GM18519 (cell line): ENCODE measurements around the gene PACSIN2.
"Not testable (repeated sequence)": the region's sequence is repeated elsewhere in the genome, so short reads cannot be mapped to it uniquely, and the experiment has no call there.

Source experiments
- ATAC-seq: cut with Tn5 transposase; IDR thresholded peaks from one replicate; pipeline ENCODE4 v1.9.1; 2021; ENCODE audit warnings: mild to moderate bottlenecking, moderate library complexity; ENCODE audit not compliant: unreplicated experiment, low FRiP score

PACSIN2 gene

DNA sequence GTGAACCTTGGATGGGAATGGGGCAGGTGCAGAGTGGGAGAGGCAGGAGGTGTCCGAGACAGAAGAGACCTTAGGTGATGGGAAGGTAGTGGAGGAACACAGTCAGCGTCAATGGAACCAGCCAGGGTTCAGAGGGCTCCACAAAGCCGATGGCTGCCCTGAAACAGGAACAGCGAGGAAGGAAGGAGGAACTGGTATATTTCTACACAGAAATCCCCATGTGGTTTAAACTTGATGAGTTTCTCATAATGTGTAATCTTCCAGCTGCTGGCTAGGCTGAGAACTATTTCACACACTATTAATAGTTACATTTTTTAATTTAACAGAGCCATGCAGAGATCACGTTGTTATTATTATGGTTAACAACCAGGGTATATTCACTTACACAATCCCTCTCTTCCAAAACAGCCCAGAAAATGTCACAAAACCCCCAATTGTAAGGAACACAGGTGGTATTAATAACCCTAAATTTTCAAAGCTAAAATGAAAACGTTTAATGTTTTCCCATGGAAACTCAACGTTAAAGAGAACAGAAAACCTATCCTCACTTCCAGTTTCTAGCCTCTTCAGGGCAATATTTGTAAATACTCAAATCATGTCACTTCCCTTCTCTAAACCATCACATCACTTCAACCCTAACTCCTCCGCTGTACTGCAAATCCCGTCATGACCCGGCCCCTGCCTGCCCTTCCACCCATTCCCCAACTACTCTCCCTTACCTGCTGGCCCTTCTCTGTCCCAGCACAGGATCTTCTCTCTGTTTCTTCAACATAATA is 83.3 kb downstream of the PACSIN2 start:
- no peak for ATAC-seq

GRCh38 chr22:42930810-42931420 is 84.0 kb downstream of the PACSIN2 start:
- ATAC-seq = no peak

GRCh38 chr22:42929838-42930155 is 85.2 kb downstream of the PACSIN2 start:
- no peak for ATAC-seq

DNA sequence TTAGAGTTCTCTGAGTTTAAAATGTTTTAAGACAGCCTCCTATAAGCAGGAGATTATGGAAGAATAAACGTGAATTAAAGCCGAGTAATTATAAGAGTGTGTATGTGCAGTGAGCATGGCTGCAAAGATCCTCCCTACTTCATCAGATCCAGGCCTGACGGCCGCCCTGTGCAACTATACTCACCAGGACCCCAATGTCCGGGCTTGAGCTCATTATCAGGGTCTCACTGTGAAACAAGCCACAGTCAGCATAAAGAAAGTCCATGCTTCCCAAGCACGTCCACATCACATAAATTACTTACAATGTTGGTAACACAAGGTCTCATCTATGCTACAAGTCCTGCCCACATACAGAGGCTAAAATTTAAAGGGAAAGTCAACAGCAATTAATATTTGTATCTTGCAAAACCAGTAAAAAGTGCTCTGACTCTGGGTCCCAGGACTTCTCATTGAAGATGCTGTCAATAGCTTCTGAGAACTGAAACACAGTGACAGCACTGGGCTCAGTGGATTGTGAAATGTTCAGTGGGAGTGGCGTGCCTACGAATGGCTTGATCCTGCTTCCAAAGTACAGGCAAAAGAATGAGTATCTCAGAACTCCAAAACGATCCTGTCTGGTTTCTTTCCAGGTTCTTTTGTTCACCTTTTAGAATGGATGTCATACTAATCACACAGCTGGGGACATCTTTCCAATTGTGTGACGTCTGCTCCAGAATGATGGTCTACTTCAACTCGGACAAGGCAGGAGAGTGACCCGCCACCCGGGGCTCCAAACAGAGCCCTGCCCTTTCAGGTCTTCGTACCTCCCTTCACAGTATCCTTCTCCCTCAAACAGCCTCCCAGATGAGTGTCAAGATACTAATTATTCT is 85.7 kb downstream of the PACSIN2 start:
- no peak for ATAC-seq

DNA sequence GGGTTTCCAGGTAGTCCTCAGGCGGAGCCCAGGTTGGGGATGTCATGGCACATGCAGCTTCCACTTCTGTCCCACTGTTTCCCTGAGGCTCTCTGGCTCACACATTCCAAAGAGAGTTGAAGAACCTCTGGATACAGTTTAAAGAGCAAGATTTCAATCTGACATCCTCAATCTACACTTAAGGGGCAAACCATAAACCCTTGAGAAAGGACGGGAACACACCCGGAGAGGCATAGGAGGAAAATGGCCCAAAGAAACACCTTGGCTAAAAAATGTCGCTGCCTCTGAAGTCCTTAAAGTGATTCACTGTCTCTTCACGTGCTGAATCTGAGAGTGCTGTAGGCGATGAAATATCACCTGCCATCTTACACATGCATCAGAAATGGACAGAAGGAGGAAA is 87.0 kb downstream of the PACSIN2 start:
- no peak for ATAC-seq

GRCh38 chr22:42926768-42927167 is 88.2 kb downstream of the PACSIN2 start:
- no peak for ATAC-seq

DNA sequence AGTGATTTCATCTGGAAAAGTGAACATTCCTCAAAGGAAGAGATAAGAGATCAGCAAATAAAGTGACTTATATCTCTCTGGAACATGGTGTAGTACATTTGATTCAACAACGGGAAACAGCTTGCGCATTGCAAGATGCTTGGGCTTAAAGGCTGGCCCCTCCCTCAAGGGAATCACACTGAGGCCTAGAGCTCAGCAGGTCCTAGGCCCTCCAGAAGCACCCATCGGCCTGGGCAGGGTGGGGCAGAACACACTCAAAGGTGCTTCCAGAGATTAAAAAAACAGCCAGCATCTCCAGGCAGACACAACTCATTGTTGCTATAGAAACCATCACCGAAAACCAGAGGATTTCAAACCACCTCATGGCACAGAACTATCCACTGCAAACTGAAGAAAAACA is 88.8 kb downstream of the PACSIN2 start:
- ATAC-seq = no peak

DNA sequence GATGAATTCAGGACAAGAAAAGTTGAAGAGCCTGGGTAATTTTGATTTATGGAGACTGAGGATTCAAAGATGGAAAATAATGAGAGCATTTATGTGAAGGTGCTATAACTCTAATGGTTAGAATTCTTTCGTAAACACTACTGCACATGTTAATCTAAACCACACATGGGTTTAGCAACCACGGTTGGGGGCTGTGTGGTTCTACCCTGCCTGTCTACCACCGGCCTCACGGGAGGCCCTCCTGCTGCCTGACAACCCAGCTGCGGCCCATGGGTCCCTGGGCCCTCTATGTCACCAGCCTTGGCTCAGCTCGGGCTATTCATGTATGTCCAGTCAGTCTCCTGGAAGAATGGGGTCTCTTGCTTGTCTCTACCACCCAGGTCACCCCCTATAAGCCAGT is 89.4 kb downstream of the PACSIN2 start:
- ATAC-seq = no peak

- not testable (repeated sequence) for ATAC-seq
Measured at GRCh38 chr22:42925031-42925430, 89.9 kb downstream of the PACSIN2 start.

- ATAC-seq = no peak
Measured at GRCh38 chr22:42924436-42924835, 90.5 kb downstream of the PACSIN2 start.

GRCh38 chr22:42922374-42923191 is 92.4 kb downstream of the PACSIN2 start:
- ATAC-seq = no peak

DNA sequence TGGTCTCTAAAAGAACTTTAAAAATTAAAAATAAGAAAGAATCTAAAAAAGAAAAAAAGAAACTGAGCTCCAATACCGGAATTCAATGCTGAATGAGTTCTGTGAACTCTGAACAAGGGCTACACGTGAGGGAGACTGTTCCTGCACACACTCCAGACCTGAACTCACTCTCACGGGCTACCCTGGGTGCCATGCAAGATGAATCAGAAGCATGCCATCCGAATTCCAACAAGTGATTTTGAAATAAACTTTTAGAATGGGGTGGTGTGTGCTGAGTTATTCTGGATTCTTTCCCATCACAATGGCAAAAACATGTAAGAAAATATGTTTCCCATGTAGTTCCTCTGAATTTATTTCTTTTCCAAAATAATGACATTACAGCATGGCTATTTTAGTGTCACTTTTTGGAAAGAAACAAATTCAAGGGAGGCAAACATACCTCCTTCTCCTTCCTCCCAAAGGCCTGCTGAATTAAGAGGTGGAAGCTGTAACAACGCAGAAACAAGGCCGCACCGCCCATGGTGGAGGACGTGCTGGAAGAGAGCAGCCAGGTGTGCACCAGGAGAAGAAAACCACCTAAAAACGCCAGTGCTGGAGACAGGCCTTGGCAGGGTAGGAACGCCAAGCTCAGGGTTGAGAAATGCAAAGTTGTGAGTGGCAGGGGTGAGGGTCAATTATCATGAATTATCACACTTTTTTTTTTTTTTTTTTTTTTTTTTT is 94.7 kb downstream of the PACSIN2 start:
- no peak for ATAC-seq

- no peak for ATAC-seq
Measured at GRCh38 chr22:42919199-42919598, 95.8 kb downstream of the PACSIN2 start.

- ATAC-seq = no peak
Measured at GRCh38 chr22:42918500-42918899, 96.4 kb downstream of the PACSIN2 start.

GRCh38 chr22:42917358-42917757 is 97.6 kb downstream of the PACSIN2 start:
- ATAC-seq = not testable (repeated sequence)

DNA sequence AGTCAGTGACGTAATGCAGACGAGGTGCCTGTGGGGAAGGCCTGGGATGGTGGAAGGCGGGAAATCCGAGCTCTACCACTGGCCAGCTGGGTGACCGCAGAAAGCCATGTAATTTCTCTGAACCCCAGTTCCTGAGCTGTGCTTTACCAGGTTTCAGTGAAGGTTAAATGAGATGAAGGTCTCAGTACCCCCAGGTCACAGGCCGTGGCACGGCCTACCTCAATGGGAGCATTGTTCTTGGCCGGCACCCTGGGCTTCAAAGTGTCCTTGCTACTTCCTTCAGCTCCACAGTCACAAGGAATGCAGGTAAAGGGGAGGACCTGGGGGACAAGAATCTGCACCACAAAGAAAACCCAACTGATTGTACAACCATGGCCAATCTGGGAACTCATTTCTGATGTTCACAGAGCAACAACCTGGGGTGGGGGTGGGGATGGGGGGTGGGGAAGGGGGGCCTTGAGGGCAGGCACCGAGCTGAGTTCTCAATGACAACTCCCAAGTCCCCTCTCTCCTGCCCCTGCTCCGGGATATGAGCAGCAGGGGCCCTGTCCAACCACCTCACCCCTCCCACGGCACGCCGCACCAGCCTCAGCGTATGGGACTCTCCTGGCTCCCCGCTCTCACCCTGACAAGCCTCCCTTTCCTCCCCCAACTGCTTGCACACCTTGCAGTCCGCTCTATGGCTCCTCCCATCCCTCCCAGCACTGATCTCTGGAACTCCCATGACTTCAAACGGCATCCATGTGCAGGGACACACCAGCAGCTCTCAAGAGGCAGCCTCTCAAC is 98.8 kb downstream of the PACSIN2 start:
- no peak for ATAC-seq

DNA sequence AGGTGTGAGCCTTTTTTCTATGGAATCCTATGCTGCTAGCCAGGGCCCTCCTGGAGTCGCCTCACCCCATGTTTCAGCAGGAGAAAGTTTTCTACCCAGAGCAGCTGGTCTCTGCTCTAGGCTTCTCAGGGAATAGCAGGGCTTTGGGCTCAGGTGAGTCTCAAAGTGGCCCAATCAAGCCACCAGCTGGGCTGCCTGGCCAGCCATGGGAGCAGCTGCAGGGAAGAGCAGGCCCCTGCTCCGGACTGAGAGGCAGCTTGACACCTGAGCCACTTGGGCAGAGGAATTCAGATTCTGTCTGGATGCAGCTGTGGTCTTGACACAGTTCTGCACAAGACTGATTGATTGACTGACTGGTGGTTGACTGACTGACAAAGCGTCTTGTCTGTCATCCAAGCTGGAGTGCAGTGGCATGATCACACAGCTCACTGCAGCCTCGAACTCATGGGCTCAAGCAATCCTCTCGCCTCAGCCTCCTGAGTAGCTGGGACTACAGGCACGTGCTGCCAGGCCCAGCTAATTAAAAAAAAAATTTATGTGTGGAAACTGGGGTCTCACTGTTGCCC is 100.4 kb downstream of the PACSIN2 start:
- no peak for ATAC-seq

- ATAC-seq = no peak
Measured at GRCh38 chr22:42913874-42914510, 101.0 kb downstream of the PACSIN2 start.
